HepG2 (cell line): ENCODE data around the gene SCARB2. TPM values are rescaled to one million over a fixed set of nuclear protein-coding genes. Genes with fewer than 3 reads are reported as not detected.

Experiments
- ATAC-seq: fragments of 200-7000 bp; cut with Tn5 transposase; 3 replicates; pipeline ENCODE4 v1.9.1; 2020; ENCODE audit warnings: mild to moderate bottlenecking, moderate library complexity
- BruUV-seq: library from RNA; stranded (reverse); fragments of 400-500 nt; replicated peaks from 2 replicates; lab custom pipeline; 2021; lab: Mats Ljungman, UMichigan
- CTCF ChIA-PET: fragments of 300-600 bp; formaldehyde crosslinking; extraction: SDS; loops from one replicate; lab custom pipeline; 2021; ENCODE audit warnings: low total read pairs, inconsistent platforms, low intra/inter-chr PET ratio; lab: Yijun Ruan, JAX
- POLR2A ChIA-PET: fragments of 350-600 bp; sonication (Branson Sonifier 250); formaldehyde crosslinking; loops from one replicate; lab custom pipeline; 2020; ENCODE audit warnings: antibody characterized with exemption, inconsistent platforms; lab: Yijun Ruan, JAX
- DNase-seq: peaks from one replicate; pipeline ENCODE4 v3.0.0-alpha.2; 2015; ENCODE audit warnings: low spot score
- FAIRE-seq: peaks from 3 replicates; lab custom pipeline; 2011; peaks lifted over from hg19 to GRCh38; lab: Jason Lieb, UNC
- H2AFZ ChIP-seq: one replicate; pipeline ENCODE4 v1.6.1; 2011; ENCODE audit warnings: low read length, inconsistent platforms
- H3K27ac ChIP-seq: fragments of 300-600 bp; 3 replicates; pipeline ENCODE4 v1.8.0; 2011; ENCODE audit warnings: mixed run types, mild to moderate bottlenecking, mixed read lengths, low read length, inconsistent platforms; ENCODE audit not compliant: insufficient read depth; ENCODE audit errors: extremely low read length
- H3K27me3 ChIP-seq, 2 experiments: fragments of 200-600 bp in 1 of 2; 2 replicates in 1 of 2; 3 replicates in 1 of 2; pipeline versions ENCODE4 v1.6.0 to v1.8.0; 2011; ENCODE audit warnings: low read length in 2 of 2, mild to moderate bottlenecking in 2 of 2, moderate library complexity in 2 of 2, inconsistent platforms in 1 of 2; ENCODE audit not compliant: insufficient read depth in 2 of 2, control insufficient read depth in 1 of 2
- H3K36me3 ChIP-seq, 2 experiments: fragments of 200-600 bp in 1 of 2; replicated peaks in 1 of 2; 2 replicates in 1 of 2; 3 replicates in 1 of 2; pipeline versions ENCODE4 v1.5.1 to v1.8.0; 2011; ENCODE audit warnings: low read length in 2 of 2, inconsistent platforms in 1 of 2; ENCODE audit not compliant: insufficient read depth in 2 of 2, control insufficient read depth in 1 of 2
- H3K4me1 ChIP-seq: 2 replicates; pipeline ENCODE4 v1.5.1; 2012; ENCODE audit warnings: low read length, inconsistent platforms; ENCODE audit not compliant: insufficient read depth
- H3K4me2 ChIP-seq: 2 replicates; pipeline ENCODE4 v1.6.0; 2011; ENCODE audit warnings: low read depth, low read length, inconsistent platforms
- H3K4me3 ChIP-seq, 3 experiments: fragments of 200-600 bp in 1 of 3; sonication (generic), shearing (Covaris generic) in 1 of 3; replicated peaks in 1 of 3; 2 replicates each; pipeline ENCODE4 v1.5.1; 2011 to 2016; ENCODE audit warnings: low read length in 3 of 3, inconsistent platforms in 2 of 3, low read depth in 2 of 3, mild to moderate bottlenecking in 2 of 3, control low read depth in 1 of 3, mixed read lengths in 1 of 3; ENCODE audit not compliant: insufficient read depth in 1 of 3
- H3K79me2 ChIP-seq: one replicate; pipeline ENCODE4 v1.6.1; 2011; ENCODE audit warnings: low read length, inconsistent platforms; ENCODE audit not compliant: insufficient read depth
- H3K9ac ChIP-seq: 2 replicates; pipeline ENCODE4 v1.6.0; 2011; ENCODE audit warnings: mild to moderate bottlenecking, low read depth, low read length, inconsistent platforms; ENCODE audit not compliant: insufficient read depth
- H3K9me3 ChIP-seq: 2 replicates; pipeline ENCODE4 v1.5.1; 2012; ENCODE audit warnings: mild to moderate bottlenecking, low read length
- H4K20me1 ChIP-seq: 2 replicates; pipeline ENCODE4 v1.6.0; 2011; ENCODE audit warnings: inconsistent platforms, mild to moderate bottlenecking, low read length, moderate library complexity; ENCODE audit not compliant: insufficient read depth
- FOXO1 ChIP-seq: sonication (generic); formaldehyde crosslinking; IDR thresholded peaks from 2 replicates; pipeline ENCODE4 v1.4.0; 2020; ENCODE audit warnings: missing genetic modification reagents
- GPN1 ChIP-seq: sonication (generic); formaldehyde crosslinking; IDR thresholded peaks from 2 replicates; pipeline ENCODE4 v1.5.1; 2020; ENCODE audit warnings: missing genetic modification reagents, borderline replicate concordance
- MIXL1 ChIP-seq: IDR thresholded peaks from 2 replicates; pipeline ENCODE4 v1.6.1; 2016
- NFE2L1 ChIP-seq: sonication (generic); formaldehyde crosslinking; IDR thresholded peaks from 2 replicates; pipeline ENCODE4 v1.4.0; 2020; ENCODE audit warnings: missing genetic modification reagents, mild to moderate bottlenecking, borderline replicate concordance
- NFKBIZ ChIP-seq: IDR thresholded peaks from 2 replicates; pipeline ENCODE4 v1.6.1; 2018; ENCODE audit warnings: missing genetic modification reagents, missing compliant biosample characterization
- NKX3-1 ChIP-seq: sonication (generic); formaldehyde crosslinking; IDR thresholded peaks from 2 replicates; pipeline ENCODE4 v1.5.0; 2020; ENCODE audit warnings: missing genetic modification reagents
- NRL ChIP-seq: sonication (generic); formaldehyde crosslinking; IDR thresholded peaks from 2 replicates; pipeline ENCODE4 v1.5.0; 2020; ENCODE audit warnings: missing genetic modification reagents, mild to moderate bottlenecking, moderate library complexity, borderline replicate concordance
- PITX1 ChIP-seq: sonication (generic); formaldehyde crosslinking; IDR thresholded peaks from 2 replicates; pipeline ENCODE4 v1.5.1; 2020; ENCODE audit warnings: mild to moderate bottlenecking, missing genetic modification reagents
- RBM39 ChIP-seq: fragments of 200-400 bp; formaldehyde crosslinking; IDR thresholded peaks from one replicate; pipeline ENCODE4 v1.6.1; 2018; ENCODE audit warnings: antibody characterized with exemption, mild to moderate bottlenecking, low read depth, low read length; ENCODE audit not compliant: poor library complexity, severe bottlenecking
- RFXANK ChIP-seq: IDR thresholded peaks from 2 replicates; pipeline ENCODE4 v1.6.1; 2016
- SETDB1 ChIP-seq: sonication (generic); formaldehyde crosslinking; IDR thresholded peaks from 2 replicates; pipeline ENCODE4 v1.5.1; 2020; ENCODE audit warnings: missing genetic modification reagents, mild to moderate bottlenecking, borderline replicate concordance
- SOX6 ChIP-seq, 2 experiments: fragments of 450-650 bp in 1 of 2; sonication (generic) in 1 of 2; formaldehyde crosslinking in 1 of 2; IDR thresholded peaks; 2 replicates each; pipeline versions ENCODE4 v1.4.0 to v1.6.1; 2017 to 2020; ENCODE audit warnings: antibody characterized with exemption in 1 of 2, mild to moderate bottlenecking in 1 of 2, missing genetic modification reagents in 1 of 2
- in situ Hi-C: cut with HindIII; loops from 2 replicates; pipeline ENCODE4 v1.10.0; 2017; ENCODE audit warnings: low pct_unique_long_range_greater_than_20kb; ENCODE audit not compliant: extremely low pct_ligation_motif_present
- intact Hi-C: fragments of 100-400 bp; cut with micrococcal nuclease; formaldehyde crosslinking; loops from one replicate; pipeline ENCODE4 v1.10.0; 2022; ENCODE audit not compliant: unreplicated experiment
- polyA plus RNA-seq, 8 experiments: library from polyadenylated mRNA; depleted of rRNA in 3 of 8; stranded (reverse) in 7 of 8; unstranded in 1 of 8; fragments of >200 nt; fragmentation: Illumina TruSeq in 4 of 8; extraction: Trizol in 4 of 8; gene quantifications; 2 replicates each; pipeline versions ENCODE4 v1.2.1 to v1.2.3, GENCODE V29; 2011 to 2016; ENCODE audit warnings: low read depth in 4 of 8, missing spikeins in 1 of 8, mixed read lengths in 1 of 8; ENCODE audit not compliant: insufficient read depth in 1 of 8
- total RNA-seq, 5 experiments: library from RNA; depleted of rRNA; stranded (reverse); fragments of >200 nt; fragmentation: Illumina TruSeq; extraction: Trizol; gene quantifications; 2 replicates each; pipeline ENCODE4 v1.2.3, GENCODE V29; 2016; ENCODE audit warnings: low read depth in 1 of 5

SCARB2 gene
- total and polyA plus RNA-seq, 2 of the 13 experiments (the other 11 are each of a cell fraction or from before 2014, with no cell fraction given), result 40.6 to 43.4 TPM

DNA sequence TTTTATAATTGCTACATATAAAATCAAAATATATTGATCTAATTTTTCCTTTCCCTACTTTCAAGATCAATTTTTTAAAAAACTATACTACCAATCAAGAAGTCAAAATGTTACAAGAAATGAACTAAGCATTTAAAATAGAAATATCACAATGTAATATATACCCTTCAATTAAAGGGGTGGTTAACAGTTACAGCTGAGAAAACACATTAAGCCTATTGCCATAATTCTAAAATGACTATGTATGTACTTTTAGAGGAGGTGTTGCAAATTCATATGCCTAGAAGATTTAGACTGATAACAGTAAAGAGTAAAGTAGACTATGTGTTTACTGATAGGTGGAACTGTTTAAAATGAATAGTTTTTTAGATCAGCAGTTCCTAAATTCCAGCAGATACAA, 69.1 kb downstream of the SCARB2 start:
- CTCF ChIA-PET, result no interaction called here
- Histone ChIP-seq H3K9ac (no peak overlapping the region), H3K4me3 (no peak overlapping the region), H3K79me2 (peaks cover 67% of the 10 kb centered on the region), H3K36me3 (peaks cover 3 to 35% of the 10 kb centered on the region in 2 experiments; a peak in 4 of 5 replicates), H3K4me1 (peaks cover 19% of the 10 kb centered on the region), H3K27ac (no peak overlapping the region), H2AFZ (no peak overlapping the region), H4K20me1 (peaks cover 17% of the 10 kb centered on the region), H3K9me3 (no peaks in the 10 kb centered on the region), H3K27me3 (no peaks in the 10 kb centered on the region; a peak in 1 of 5 replicates), H3K4me2 (no peak overlapping the region)
- in situ Hi-C loops, result no loop called here
- TF ChIP-seq RBM39 (no peak), NFKBIZ (CRISPR knock-in tag) (no peak), NKX3-1 (CRISPR knock-in tag) (no peak), MIXL1 (CRISPR knock-in tag) (no peak), PITX1 (no peak), SOX6 (IDR thresholded peaks at IDR 0.05) (no peak), SOX6 (CRISPR knock-in tag; IDR thresholded peaks at IDR 0.05) (no peak), FOXO1 (no peak), GPN1 (CRISPR knock-in tag) (no peak), NFE2L1 (no peak), NRL (CRISPR knock-in tag) (no peak), RFXANK (CRISPR knock-in tag) (no peak), SETDB1 (CRISPR knock-in tag) (no peak)
- POLR2A ChIA-PET, result no interaction called here
- no peak for ATAC-seq
- DNase-seq, result no peak
- FAIRE-seq, result no peak
- no TSS peak for BruUV-seq
- intact Hi-C loops, result no loop called here
